HG03457 (cell line): ENCODE results near the gene HRK.

ENCODE experiments used
- ATAC-seq: cut with Tn5 transposase; IDR thresholded peaks from one replicate; pipeline ENCODE4 v1.9.1; 2021; ENCODE audit warnings: moderate number of reproducible peaks; ENCODE audit not compliant: unreplicated experiment

Gene HRK

GRCh38 chr12:116870306-116870705, 10.9 kb downstream of the HRK start:
- ATAC-seq: no peak

GRCh38 chr12:116867523-116867922, 13.7 kb downstream of the HRK start:
- no peak for ATAC-seq

GRCh38 chr12:116864371-116865160, 16.7 kb downstream of the HRK start:
- ATAC-seq: no peak

- ATAC-seq: no peak
Measured at GRCh38 chr12:116863275-116863767, 17.9 kb downstream of the HRK start.

GRCh38 chr12:116862167-116862566, 19.1 kb downstream of the HRK start:
- no peak for ATAC-seq

GRCh38 chr12:116861320-116861719, 19.9 kb downstream of the HRK start:
- ATAC-seq: peak; percentile 79

- ATAC-seq: no peak
Measured at GRCh38 chr12:116860263-116860662, 21.0 kb downstream of the HRK start.

- no peak for ATAC-seq
Measured at GRCh38 chr12:116859079-116859478, 22.2 kb downstream of the HRK start.

- ATAC-seq: no peak
Measured at GRCh38 chr12:116856729-116857128, 24.5 kb downstream of the HRK start.

- no peak for ATAC-seq
Measured at GRCh38 chr12:116855744-116856470, 25.3 kb downstream of the HRK start.

GRCh38 chr12:116853507-116853906, 27.7 kb downstream of the HRK start:
- ATAC-seq: no peak

- ATAC-seq: no peak
Measured at GRCh38 chr12:116852303-116852702, 28.9 kb downstream of the HRK start.

- no peak for ATAC-seq
Measured at GRCh38 chr12:116849216-116849615, 32.0 kb downstream of the HRK start.

- ATAC-seq: no peak
Measured at GRCh38 chr12:116843085-116843484, 38.2 kb downstream of the HRK start.

- no peak for ATAC-seq
Measured at GRCh38 chr12:116839287-116839830, 41.9 kb downstream of the HRK start.

GRCh38 chr12:116838365-116838764, 42.9 kb downstream of the HRK start:
- no peak for ATAC-seq

GRCh38 chr12:116837097-116837496, 44.1 kb downstream of the HRK start:
- no peak for ATAC-seq

- no peak for ATAC-seq
Measured at GRCh38 chr12:116835484-116835883, 45.8 kb downstream of the HRK start.

- no peak for ATAC-seq
Measured at GRCh38 chr12:116833474-116833873, 47.8 kb downstream of the HRK start.

GRCh38 chr12:116832353-116832752, 48.9 kb downstream of the HRK start:
- no peak for ATAC-seq

- ATAC-seq: no peak
Measured at GRCh38 chr12:116827432-116827831, 53.8 kb downstream of the HRK start.

- no peak for ATAC-seq
Measured at GRCh38 chr12:116821291-116821690, 60.0 kb downstream of the HRK start.
